Vagina (tissue), 2 donors: ENCODE data around the gene RAB29. TPM values are rescaled to one million over a fixed set of nuclear protein-coding genes. Genes with fewer than 3 reads are reported as not detected.

Experiments
- DNase-seq, 2 donors: peaks; one replicate each; pipeline ENCODE4 v3.0.0-alpha.2; 2017; ENCODE audit errors: extremely low spot score in 2 of 2
- H3K27ac ChIP-seq: fragments of 200-600 bp; sonication (generic); one replicate; pipeline ENCODE4 v1.5.1; 2019
- H3K27me3 ChIP-seq: fragments of 200-600 bp; sonication (generic); one replicate; pipeline ENCODE4 v1.5.1; 2019
- H3K36me3 ChIP-seq, 2 donors: fragments of 200-600 bp; sonication (generic); one replicate each; pipeline ENCODE4 v1.5.1; 2017 to 2019
- H3K4me1 ChIP-seq: fragments of 200-600 bp; sonication (generic); one replicate; pipeline ENCODE4 v1.5.1; 2019
- H3K4me3 ChIP-seq, 2 donors: fragments of 200-600 bp; sonication (generic); 1 replicate in 1 of 2; 2 replicates in 1 of 2; pipeline ENCODE4 v1.5.1; 2016 to 2019
- H3K9me3 ChIP-seq: fragments of 200-600 bp; sonication (generic); one replicate; pipeline ENCODE4 v1.5.1; 2019
- POLR2A ChIP-seq, 2 donors: fragments of 450-650 bp; IDR thresholded peaks; one replicate each; pipeline ENCODE4 v1.6.1; 2017; ENCODE audit warnings: antibody characterized with exemption in 2 of 2, mild to moderate bottlenecking in 2 of 2, moderate library complexity in 2 of 2
- POLR2AphosphoS5 ChIP-seq, 2 donors: sonication (generic); formaldehyde crosslinking; IDR thresholded peaks; one replicate each; pipeline ENCODE4 v1.9.0; 2017; ENCODE audit warnings: antibody characterized with exemption in 2 of 2, mild to moderate bottlenecking in 2 of 2, low read depth in 1 of 2; ENCODE audit not compliant: insufficient read depth in 1 of 2
- intact Hi-C: fragments of 100-400 bp; cut with DNase I; formaldehyde crosslinking; loops from one replicate; pipeline ENCODE4 v1.15.1; 2023
- total RNA-seq: library from RNA; depleted of rRNA; stranded (reverse); fragments of >200 nt; gene quantifications from one replicate; pipeline ENCODE4 v1.2.3, GENCODE V29; 2016
- TF ChIP-seq, protein P1 (sequence below), 3 experiments: fragments of 450-650 bp in 2 of 3; fragments of 200-600 bp in 1 of 3; sonication (generic) in 1 of 3; IDR thresholded peaks; one replicate each; pipeline ENCODE4 v1.5.1; 2017 to 2019; ENCODE audit warnings: antibody characterized with exemption in 3 of 3, mild to moderate bottlenecking in 2 of 3, moderate library complexity in 2 of 3

RAB29 gene
- total RNA-seq, 1 donor from 2014 or later = 7.9 TPM

DNA sequence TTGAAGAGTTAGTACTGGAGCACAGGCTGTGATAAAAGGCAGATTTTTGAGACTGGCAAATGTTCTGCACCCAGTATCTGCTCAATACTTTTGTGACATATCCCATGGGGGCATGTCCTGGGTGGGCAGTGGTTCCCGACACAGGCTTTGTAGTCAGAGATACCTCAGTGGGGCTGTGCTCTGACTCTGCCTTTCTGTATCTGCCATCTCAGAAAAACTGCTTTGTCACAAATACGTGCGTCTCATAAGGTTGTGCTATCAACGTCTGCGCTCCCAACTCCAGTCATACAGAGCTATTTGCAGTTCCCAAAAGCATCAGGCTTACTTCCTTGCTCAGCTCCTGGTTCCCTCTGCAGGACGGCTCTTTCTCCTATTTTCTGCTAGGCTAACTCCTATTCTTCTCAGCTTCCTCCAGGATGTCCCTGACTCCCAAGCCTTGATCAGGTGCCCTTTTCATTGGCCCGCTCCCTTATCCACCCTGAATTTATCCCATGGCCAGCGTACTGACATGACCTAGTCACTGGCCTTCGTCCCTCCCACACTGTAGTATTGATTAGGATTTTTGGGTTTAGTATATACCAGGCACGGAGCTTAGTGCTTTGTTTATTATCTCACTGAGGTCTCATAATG, 12.1 kb upstream of the RAB29 start:
- intact Hi-C loops = no loop called here
- no peak for DNase-seq
- no peak overlapping the region for H3K27ac ChIP-seq
- no peak overlapping the region for H3K4me3 ChIP-seq
- H3K36me3 ChIP-seq = peaks cover 0 to 12% of the 10 kb centered on the region in 2 donors
- TF ChIP-seq POLR2A (IDR thresholded peaks at IDR 0.05) (no peak), POLR2AphosphoS5 (IDR thresholded peaks at IDR 0.05; ENCODE audit: insufficient read depth in 1 of 2, low read depth in 1 of 2) (no peak)
- TF ChIP-seq, protein P1, sequence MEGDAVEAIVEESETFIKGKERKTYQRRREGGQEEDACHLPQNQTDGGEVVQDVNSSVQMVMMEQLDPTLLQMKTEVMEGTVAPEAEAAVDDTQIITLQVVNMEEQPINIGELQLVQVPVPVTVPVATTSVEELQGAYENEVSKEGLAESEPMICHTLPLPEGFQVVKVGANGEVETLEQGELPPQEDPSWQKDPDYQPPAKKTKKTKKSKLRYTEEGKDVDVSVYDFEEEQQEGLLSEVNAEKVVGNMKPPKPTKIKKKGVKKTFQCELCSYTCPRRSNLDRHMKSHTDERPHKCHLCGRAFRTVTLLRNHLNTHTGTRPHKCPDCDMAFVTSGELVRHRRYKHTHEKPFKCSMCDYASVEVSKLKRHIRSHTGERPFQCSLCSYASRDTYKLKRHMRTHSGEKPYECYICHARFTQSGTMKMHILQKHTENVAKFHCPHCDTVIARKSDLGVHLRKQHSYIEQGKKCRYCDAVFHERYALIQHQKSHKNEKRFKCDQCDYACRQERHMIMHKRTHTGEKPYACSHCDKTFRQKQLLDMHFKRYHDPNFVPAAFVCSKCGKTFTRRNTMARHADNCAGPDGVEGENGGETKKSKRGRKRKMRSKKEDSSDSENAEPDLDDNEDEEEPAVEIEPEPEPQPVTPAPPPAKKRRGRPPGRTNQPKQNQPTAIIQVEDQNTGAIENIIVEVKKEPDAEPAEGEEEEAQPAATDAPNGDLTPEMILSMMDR (IDR thresholded peaks at IDR 0.05) = no peak
- H3K9me3 ChIP-seq = no peaks in the 10 kb centered on the region
- no peaks in the 10 kb centered on the region for H3K27me3 ChIP-seq
- H3K4me1 ChIP-seq = no peaks in the 10 kb centered on the region

DNA sequence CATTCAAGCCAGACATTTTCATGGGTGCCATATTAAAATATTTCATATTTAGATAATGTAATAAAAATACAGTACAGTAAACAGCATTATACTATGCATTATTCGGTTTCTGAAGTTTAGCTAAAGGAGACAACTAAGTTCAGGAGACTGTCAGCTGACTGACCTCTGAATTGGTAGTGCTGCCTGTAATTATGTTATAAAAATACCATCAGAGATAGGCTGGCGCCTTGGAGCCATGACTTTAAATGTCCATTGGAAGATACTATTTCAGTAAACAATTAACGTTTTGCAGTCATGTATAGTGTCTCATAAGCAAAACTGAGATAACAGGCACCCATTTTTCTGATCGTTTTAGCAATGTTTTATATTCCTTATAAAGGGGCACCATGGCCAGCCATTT, 11.3 kb upstream of the RAB29 start:
- intact Hi-C loops = no loop called here
- Histone ChIP-seq H3K9me3 (no peaks in the 10 kb centered on the region), H3K36me3 (peaks cover 0 to 12% of the 10 kb centered on the region in 2 donors), H3K27me3 (no peaks in the 10 kb centered on the region), H3K27ac (no peak overlapping the region), H3K4me1 (no peaks in the 10 kb centered on the region), H3K4me3 (no peak overlapping the region)
- DNase-seq = no peak
- TF ChIP-seq POLR2A (IDR thresholded peaks at IDR 0.05) (no peak), POLR2AphosphoS5 (IDR thresholded peaks at IDR 0.05; ENCODE audit: insufficient read depth in 1 of 2, low read depth in 1 of 2) (no peak)
- TF ChIP-seq, protein P1 (IDR thresholded peaks at IDR 0.05) = no peak

DNA sequence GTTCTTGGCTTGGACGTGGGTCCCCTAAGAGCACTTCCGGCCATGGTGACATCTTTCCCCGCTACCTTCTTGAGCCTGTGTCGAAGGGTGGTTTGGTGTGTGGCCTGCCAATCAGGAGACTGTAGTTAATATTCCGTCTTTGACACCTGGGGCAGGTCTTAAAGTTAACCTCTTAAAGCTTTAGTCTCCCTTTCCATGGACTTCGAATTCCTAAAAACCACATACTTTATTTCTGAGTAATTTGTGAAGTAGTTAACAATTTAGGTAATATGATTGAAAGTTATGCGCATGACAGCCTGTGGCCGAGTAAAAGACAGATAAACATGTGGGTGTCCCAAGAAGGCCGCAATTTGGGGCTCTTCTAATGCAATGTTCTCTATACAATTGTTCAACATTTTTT, 10.2 kb upstream of the RAB29 start:
- TF ChIP-seq POLR2AphosphoS5 (IDR thresholded peaks at IDR 0.05; ENCODE audit: insufficient read depth in 1 of 2, low read depth in 1 of 2) (no peak), POLR2A (IDR thresholded peaks at IDR 0.05) (no peak)
- TF ChIP-seq, protein P1 (IDR thresholded peaks at IDR 0.05) = no peak
- no peaks in the 10 kb centered on the region for H3K9me3 ChIP-seq
- peaks cover 0 to 6% of the 10 kb centered on the region in 2 donors for H3K36me3 ChIP-seq
- no peaks in the 10 kb centered on the region for H3K4me1 ChIP-seq
- no peak overlapping the region for H3K27ac ChIP-seq
- intact Hi-C loops = no loop called here
- DNase-seq = no peak
- no peaks in the 10 kb centered on the region for H3K27me3 ChIP-seq
- no peak overlapping the region for H3K4me3 ChIP-seq

DNA sequence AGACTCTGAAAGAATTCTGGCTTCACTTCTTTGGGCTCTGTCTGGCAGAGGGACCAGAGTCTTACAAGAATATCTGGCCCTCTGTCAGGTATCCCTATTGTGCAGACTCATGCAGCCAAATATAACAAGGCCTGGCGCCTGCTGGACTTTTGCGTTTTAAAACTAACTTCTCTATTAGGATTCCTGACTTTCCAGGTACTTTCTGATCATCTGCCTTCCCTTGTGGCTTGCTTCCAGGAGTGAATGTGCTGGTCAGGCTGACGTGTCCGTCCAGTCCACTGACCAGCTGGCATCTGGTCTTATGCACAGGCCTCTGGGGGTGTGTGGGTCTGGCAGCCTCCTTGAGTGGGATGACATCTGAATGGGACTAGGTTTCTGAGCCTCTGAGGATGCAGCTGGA, 8.6 kb upstream of the RAB29 start:
- Histone ChIP-seq H3K9me3 (no peaks in the 10 kb centered on the region), H3K4me1 (no peaks in the 10 kb centered on the region), H3K4me3 (no peak overlapping the region), H3K36me3 (no peaks in the 10 kb centered on the region), H3K27ac (no peak overlapping the region), H3K27me3 (no peaks in the 10 kb centered on the region)
- DNase-seq = no peak
- no peak for TF ChIP-seq POLR2A (IDR thresholded peaks at IDR 0.05)
- TF ChIP-seq, protein P1 (IDR thresholded peaks at IDR 0.05) = no peak
- no peak for TF ChIP-seq POLR2AphosphoS5 (IDR thresholded peaks at IDR 0.05; ENCODE audit: insufficient read depth in 1 of 2, low read depth in 1 of 2)
- intact Hi-C loops = no loop called here

DNA sequence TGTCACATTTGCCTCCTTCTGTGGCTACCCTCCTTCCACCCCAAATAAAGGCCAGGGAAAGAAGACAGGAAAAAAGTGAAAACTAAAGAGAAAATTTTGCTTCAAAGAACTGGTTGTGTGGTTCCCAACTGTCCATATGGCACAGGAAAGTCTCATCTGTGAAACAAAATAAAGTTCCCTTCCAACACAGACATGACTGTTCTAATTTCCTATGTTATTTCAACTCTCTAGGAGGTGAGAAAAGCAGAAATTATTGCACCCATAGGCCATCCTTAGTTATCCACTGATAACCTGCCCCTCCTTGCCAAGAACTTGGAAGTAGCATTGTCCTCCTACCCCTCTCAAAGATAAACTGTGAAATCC, 8.1 kb upstream of the RAB29 start:
- no peaks in the 10 kb centered on the region for H3K4me1 ChIP-seq
- intact Hi-C loops = no loop called here
- no peak overlapping the region for H3K4me3 ChIP-seq
- no peaks in the 10 kb centered on the region for H3K27me3 ChIP-seq
- no peaks in the 10 kb centered on the region for H3K36me3 ChIP-seq
- no peak for DNase-seq
- H3K9me3 ChIP-seq = no peaks in the 10 kb centered on the region
- no peak overlapping the region for H3K27ac ChIP-seq
- TF ChIP-seq POLR2AphosphoS5 (IDR thresholded peaks at IDR 0.05; ENCODE audit: insufficient read depth in 1 of 2, low read depth in 1 of 2) = no peak
- no peak for TF ChIP-seq POLR2A (IDR thresholded peaks at IDR 0.05)
- TF ChIP-seq, protein P1 (IDR thresholded peaks at IDR 0.05) = no peak
